B cell (primary cell): ENCODE results near the gene ACOXL.

Experiments used
- EZH2 ChIP-seq: IDR thresholded peaks from 2 replicates; pipeline ENCODE4 v1.6.1; 2012; ENCODE audit warnings: borderline replicate concordance, low read depth, mild to moderate bottlenecking, moderate library complexity, low read length; ENCODE audit not compliant: insufficient read depth, poor library complexity, severe bottlenecking
- TF ChIP-seq, protein P1 (sequence below): fragments of 200-600 bp; IDR thresholded peaks from one replicate; pipeline ENCODE4 v1.8.0; 2022; ENCODE audit warnings: antibody characterized with exemption, mild to moderate bottlenecking

- TF ChIP-seq, protein P1, sequence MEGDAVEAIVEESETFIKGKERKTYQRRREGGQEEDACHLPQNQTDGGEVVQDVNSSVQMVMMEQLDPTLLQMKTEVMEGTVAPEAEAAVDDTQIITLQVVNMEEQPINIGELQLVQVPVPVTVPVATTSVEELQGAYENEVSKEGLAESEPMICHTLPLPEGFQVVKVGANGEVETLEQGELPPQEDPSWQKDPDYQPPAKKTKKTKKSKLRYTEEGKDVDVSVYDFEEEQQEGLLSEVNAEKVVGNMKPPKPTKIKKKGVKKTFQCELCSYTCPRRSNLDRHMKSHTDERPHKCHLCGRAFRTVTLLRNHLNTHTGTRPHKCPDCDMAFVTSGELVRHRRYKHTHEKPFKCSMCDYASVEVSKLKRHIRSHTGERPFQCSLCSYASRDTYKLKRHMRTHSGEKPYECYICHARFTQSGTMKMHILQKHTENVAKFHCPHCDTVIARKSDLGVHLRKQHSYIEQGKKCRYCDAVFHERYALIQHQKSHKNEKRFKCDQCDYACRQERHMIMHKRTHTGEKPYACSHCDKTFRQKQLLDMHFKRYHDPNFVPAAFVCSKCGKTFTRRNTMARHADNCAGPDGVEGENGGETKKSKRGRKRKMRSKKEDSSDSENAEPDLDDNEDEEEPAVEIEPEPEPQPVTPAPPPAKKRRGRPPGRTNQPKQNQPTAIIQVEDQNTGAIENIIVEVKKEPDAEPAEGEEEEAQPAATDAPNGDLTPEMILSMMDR = no peak
- TF ChIP-seq EZH2 = no peak
Measured at GRCh38 chr2:110725859-110726258, 6.5 kb upstream of the ACOXL start.
